ENCODE data around the gene SLC8A3.

The SLC8A3 gene

GRCh38 chr14:70108419-70108818 is 80.3 kb downstream of the SLC8A3 start:
- DNase-seq: no peak

GRCh38 chr14:70107309-70107708 is 81.4 kb downstream of the SLC8A3 start:
- DNase-seq: no peak

- no peak for DNase-seq
Observed at GRCh38 chr14:70100071-70100470, 88.7 kb downstream of the SLC8A3 start.

GRCh38 chr14:70098250-70098809 is 90.4 kb downstream of the SLC8A3 start:
- no peak for DNase-seq

GRCh38 chr14:70097576-70098249 is 91.0 kb downstream of the SLC8A3 start:
- DNase-seq: peak; percentile 78

- DNase-seq: no peak
Observed at GRCh38 chr14:70096866-70097265, 91.9 kb downstream of the SLC8A3 start.

GRCh38 chr14:70094631-70095030 is 94.1 kb downstream of the SLC8A3 start:
- no peak for DNase-seq

- DNase-seq: no peak
Observed at GRCh38 chr14:70094106-70094505, 94.6 kb downstream of the SLC8A3 start.

GRCh38 chr14:70093156-70093555 is 95.6 kb downstream of the SLC8A3 start:
- DNase-seq: no peak

GRCh38 chr14:70087380-70087697 is 101.4 kb downstream of the SLC8A3 start:
- DNase-seq: no peak

GRCh38 chr14:70086685-70087379 is 101.9 kb downstream of the SLC8A3 start:
- DNase-seq: no peak

GRCh38 chr14:70084226-70084625 is 104.5 kb downstream of the SLC8A3 start:
- DNase-seq: no peak

GRCh38 chr14:70082394-70082793 is 106.4 kb downstream of the SLC8A3 start:
- no peak for DNase-seq

- no peak for DNase-seq
Observed at GRCh38 chr14:70080076-70080475, 108.7 kb downstream of the SLC8A3 start.

GRCh38 chr14:70078329-70078728 is 110.4 kb downstream of the SLC8A3 start:
- DNase-seq: no peak

GRCh38 chr14:70077720-70078119 is 111.0 kb downstream of the SLC8A3 start:
- DNase-seq: peak; percentile 44

- DNase-seq: no peak
Observed at GRCh38 chr14:70077005-70077404, 111.7 kb downstream of the SLC8A3 start.

- DNase-seq: peak; percentile 63
Observed at GRCh38 chr14:70073924-70074566, 114.7 kb downstream of the SLC8A3 start.

- no peak for DNase-seq
Observed at GRCh38 chr14:70069186-70069585, 119.6 kb downstream of the SLC8A3 start.

GRCh38 chr14:70067810-70068209 is 120.9 kb downstream of the SLC8A3 start:
- DNase-seq: no peak

- DNase-seq: no peak
Observed at GRCh38 chr14:70064136-70064865, 124.5 kb downstream of the SLC8A3 start.

GRCh38 chr14:70061108-70061507 is 127.6 kb downstream of the SLC8A3 start:
- no peak for DNase-seq

- DNase-seq: no peak
Observed at GRCh38 chr14:70059545-70059944, 129.2 kb downstream of the SLC8A3 start.

Data from NCI-H1105 (cell line).